GM12878 (cell line): ENCODE data around the gene VCAN.

Experiments used
- JUNB ChIP-seq: IDR thresholded peaks from 2 replicates; pipeline ENCODE4 v1.6.1; 2016; ENCODE audit warnings: antibody characterized with exemption, mild to moderate bottlenecking
- MEF2B ChIP-seq: fragments of 450-650 bp; IDR thresholded peaks from 2 replicates; pipeline ENCODE4 v1.6.1; 2018; ENCODE audit warnings: mild to moderate bottlenecking, moderate library complexity; ENCODE audit not compliant: partially characterized antibody, poor library complexity, severe bottlenecking
- NFYA ChIP-seq: IDR thresholded peaks from 2 replicates; pipeline ENCODE4 v1.6.1; 2011; ENCODE audit warnings: low read depth, mild to moderate bottlenecking, low read length, improper control_type of control experiment, borderline replicate concordance
- POLR2A ChIP-seq: IDR thresholded peaks from 2 replicates; pipeline ENCODE4 v1.6.1; 2011; ENCODE audit warnings: low read depth, mild to moderate bottlenecking, low read length
- POLR2AphosphoS5 ChIP-seq: IDR thresholded peaks from 2 replicates; pipeline ENCODE4 v1.6.1; 2011; ENCODE audit warnings: mild to moderate bottlenecking, low read length, inconsistent platforms
- RAD51 ChIP-seq: fragments of 450-650 bp; IDR thresholded peaks from 2 replicates; pipeline ENCODE4 v1.6.1; 2016; ENCODE audit warnings: moderate library complexity, mild to moderate bottlenecking, inconsistent platforms
- SIN3A ChIP-seq: IDR thresholded peaks from 2 replicates; pipeline ENCODE4 v1.6.1; 2012; ENCODE audit warnings: low read depth, low read length, improper control_type of control experiment
- SP1 ChIP-seq: IDR thresholded peaks from one replicate; pipeline ENCODE4 v1.6.1; 2011; ENCODE audit warnings: low read depth, low read length
- SREBF2 ChIP-seq: IDR thresholded peaks from 2 replicates; pipeline ENCODE4 v1.6.1; 2012; ENCODE audit warnings: mild to moderate bottlenecking, low read length
- TARDBP ChIP-seq: IDR thresholded peaks from 2 replicates; pipeline ENCODE4 v1.6.1; 2016; ENCODE audit warnings: borderline replicate concordance
- TF ChIP-seq, protein P1 (sequence below): fragments of 450-650 bp; IDR thresholded peaks from 2 replicates; pipeline ENCODE4 v1.6.1; 2017; ENCODE audit warnings: mild to moderate bottlenecking
- TF ChIP-seq, protein P2 (sequence below), 3 experiments: IDR thresholded peaks in 2 of 3; conservative IDR thresholded peaks in 1 of 3; 2 replicates each; pipeline ENCODE4 v1.5.1; 2011; ENCODE audit warnings: low read depth in 3 of 3, low read length in 3 of 3, mild to moderate bottlenecking in 3 of 3, control low read depth in 2 of 3, moderate library complexity in 2 of 3, inconsistent platforms in 1 of 3, mixed read lengths in 1 of 3; ENCODE audit not compliant: control insufficient read depth in 2 of 3, insufficient read depth in 1 of 3; ENCODE audit errors: extremely low read depth in 1 of 3

DNA sequence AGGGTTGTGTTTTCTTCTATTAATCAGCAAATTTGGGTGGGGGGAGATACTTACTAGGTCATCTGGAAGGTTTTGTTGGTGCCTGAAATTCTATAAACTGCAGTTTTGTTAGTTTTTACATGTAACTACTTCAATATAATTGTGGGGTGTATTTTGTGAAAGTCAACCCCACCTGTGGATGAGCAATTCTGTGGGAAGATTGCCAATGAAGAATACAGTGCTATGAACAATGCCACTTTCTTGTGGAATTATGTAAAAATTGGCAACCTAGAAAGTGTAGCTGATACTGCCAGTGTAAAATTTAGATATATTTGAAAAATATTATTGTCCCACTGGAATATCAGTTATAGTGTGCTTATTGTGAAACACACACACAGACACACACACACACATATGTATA is 80.7 kb downstream of the VCAN start:
- TF ChIP-seq POLR2AphosphoS5 (no peak), SREBF2 (no peak), SIN3A (no peak), JUNB (no peak), POLR2A (no peak), SP1 (no peak), RAD51 (no peak), NFYA (no peak), TARDBP (no peak), MEF2B (no peak)
- TF ChIP-seq, protein P1, sequence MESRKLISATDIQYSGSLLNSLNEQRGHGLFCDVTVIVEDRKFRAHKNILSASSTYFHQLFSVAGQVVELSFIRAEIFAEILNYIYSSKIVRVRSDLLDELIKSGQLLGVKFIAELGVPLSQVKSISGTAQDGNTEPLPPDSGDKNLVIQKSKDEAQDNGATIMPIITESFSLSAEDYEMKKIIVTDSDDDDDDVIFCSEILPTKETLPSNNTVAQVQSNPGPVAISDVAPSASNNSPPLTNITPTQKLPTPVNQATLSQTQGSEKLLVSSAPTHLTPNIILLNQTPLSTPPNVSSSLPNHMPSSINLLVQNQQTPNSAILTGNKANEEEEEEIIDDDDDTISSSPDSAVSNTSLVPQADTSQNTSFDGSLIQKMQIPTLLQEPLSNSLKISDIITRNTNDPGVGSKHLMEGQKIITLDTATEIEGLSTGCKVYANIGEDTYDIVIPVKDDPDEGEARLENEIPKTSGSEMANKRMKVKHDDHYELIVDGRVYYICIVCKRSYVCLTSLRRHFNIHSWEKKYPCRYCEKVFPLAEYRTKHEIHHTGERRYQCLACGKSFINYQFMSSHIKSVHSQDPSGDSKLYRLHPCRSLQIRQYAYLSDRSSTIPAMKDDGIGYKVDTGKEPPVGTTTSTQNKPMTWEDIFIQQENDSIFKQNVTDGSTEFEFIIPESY = no peak
- TF ChIP-seq, protein P2, sequence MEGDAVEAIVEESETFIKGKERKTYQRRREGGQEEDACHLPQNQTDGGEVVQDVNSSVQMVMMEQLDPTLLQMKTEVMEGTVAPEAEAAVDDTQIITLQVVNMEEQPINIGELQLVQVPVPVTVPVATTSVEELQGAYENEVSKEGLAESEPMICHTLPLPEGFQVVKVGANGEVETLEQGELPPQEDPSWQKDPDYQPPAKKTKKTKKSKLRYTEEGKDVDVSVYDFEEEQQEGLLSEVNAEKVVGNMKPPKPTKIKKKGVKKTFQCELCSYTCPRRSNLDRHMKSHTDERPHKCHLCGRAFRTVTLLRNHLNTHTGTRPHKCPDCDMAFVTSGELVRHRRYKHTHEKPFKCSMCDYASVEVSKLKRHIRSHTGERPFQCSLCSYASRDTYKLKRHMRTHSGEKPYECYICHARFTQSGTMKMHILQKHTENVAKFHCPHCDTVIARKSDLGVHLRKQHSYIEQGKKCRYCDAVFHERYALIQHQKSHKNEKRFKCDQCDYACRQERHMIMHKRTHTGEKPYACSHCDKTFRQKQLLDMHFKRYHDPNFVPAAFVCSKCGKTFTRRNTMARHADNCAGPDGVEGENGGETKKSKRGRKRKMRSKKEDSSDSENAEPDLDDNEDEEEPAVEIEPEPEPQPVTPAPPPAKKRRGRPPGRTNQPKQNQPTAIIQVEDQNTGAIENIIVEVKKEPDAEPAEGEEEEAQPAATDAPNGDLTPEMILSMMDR (IDR thresholded peaks at IDR 0.05 in 2 of 3, conservative IDR thresholded peaks at IDR 0.05 in 1 of 3; ENCODE audit: control insufficient read depth in 2 of 3, extremely low read depth in 1 of 3, insufficient read depth in 1 of 3, low read depth in 3 of 3, low read length in 3 of 3) = no peak
